ENCODE results near the gene PTRH1.

GRCh38 chr9:127693697-127694096 is 21.8 kb downstream of the PTRH1 start:
- TF ChIP-seq CTCF (IDR thresholded peaks at IDR 0.05; ENCODE audit: low read depth, low read length, poor library complexity, severe bottlenecking) (no peak), EZH2phosphoT487 (IDR thresholded peaks at IDR 0.05; ENCODE audit: borderline replicate concordance, low read length) (no peak)

Data from DOHH2 (cell line).